Thyroid gland (tissue), 4 donors: ENCODE results near the gene BMP2K. TPM values are rescaled to one million over a fixed set of nuclear protein-coding genes. Genes with fewer than 3 reads are reported as not detected.
A peak's percentile ranks its signal among the peaks of the same experiment; 100 is the strongest.
"Not testable (repeated sequence)": the region's sequence is repeated elsewhere in the genome, so short reads cannot be mapped to it uniquely, and the experiment has no call there.

ENCODE experiments used
- DNase-seq, 2 donors: peaks; one replicate each; pipeline ENCODE4 v3.0.0-alpha.2; 2019
- H3K27ac ChIP-seq, 3 donors: fragments of 200-600 bp; sonication (generic); 1 replicate in 2 of 3; 2 replicates in 1 of 3; pipeline ENCODE4 v1.5.1; 2016 to 2019; ENCODE audit warnings: mild to moderate bottlenecking in 1 of 3, moderate library complexity in 1 of 3
- H3K27me3 ChIP-seq: fragments of 200-600 bp; sonication (generic); one replicate; pipeline ENCODE4 v1.5.1; 2019
- H3K36me3 ChIP-seq, 2 donors: fragments of 200-600 bp; sonication (generic); one replicate each; pipeline ENCODE4 v1.5.1; 2016 to 2019
- H3K4me1 ChIP-seq, 2 donors: fragments of 200-600 bp; sonication (generic); one replicate each; pipeline ENCODE4 v1.5.1; 2017 to 2019
- H3K4me3 ChIP-seq, 3 donors: fragments of 200-600 bp; sonication (generic); replicated peaks in 1 of 3; 1 replicate in 2 of 3; 2 replicates in 1 of 3; pipeline ENCODE4 v1.5.1; 2016; ENCODE audit warnings: mild to moderate bottlenecking in 1 of 3
- H3K9me3 ChIP-seq: fragments of 200-600 bp; sonication (generic); one replicate; pipeline ENCODE4 v1.5.1; 2017
- CTCF ChIP-seq, 6 experiments: fragments of 200-600 bp in 3 of 6; fragments of 450-650 bp in 3 of 6; sonication (generic) in 3 of 6; IDR thresholded peaks; one replicate each; pipeline ENCODE4 v1.5.1; 2016 to 2019; ENCODE audit warnings: antibody characterized with exemption in 6 of 6, mild to moderate bottlenecking in 2 of 6, inconsistent platforms in 1 of 6, moderate library complexity in 1 of 6
- POLR2A ChIP-seq, 2 donors: fragments of 450-650 bp; IDR thresholded peaks; one replicate each; pipeline ENCODE4 v1.6.1; 2017; ENCODE audit warnings: antibody characterized with exemption in 2 of 2, mild to moderate bottlenecking in 2 of 2, moderate library complexity in 1 of 2
- WGBS, 2 donors: methylation state at CpG; one replicate each; pipeline ENCODE4 v1.1.5; 2017; 5-methylcytosine and 5-hydroxymethylcytosine counted together
- intact Hi-C: fragments of 100-400 bp; cut with DNase I; formaldehyde crosslinking; loops from one replicate; pipeline ENCODE4 v1.15.1; 2023
- total RNA-seq, 4 donors: library from RNA; depleted of rRNA; stranded (reverse); fragments of >200 nt; gene quantifications; one replicate each; pipeline ENCODE4 v1.2.3, GENCODE V29; 2016

Gene BMP2K
- total RNA-seq, 4 donors from 2014 or later, result 63.8 to 69.2 (median 64.3) TPM

- DNase-seq, result no peak
- TF ChIP-seq CTCF (IDR thresholded peaks at IDR 0.05), result no peak
- TF ChIP-seq POLR2A (IDR thresholded peaks at IDR 0.05), result no peak
- WGBS, 2 donors, result 73 to 83% methylated on average over 5 of the region's 5 CpGs
- no peaks in the 10 kb centered on the region for H3K36me3 ChIP-seq
- no peak overlapping the region for H3K27ac ChIP-seq
- H3K4me3 ChIP-seq, result no peak overlapping the region
- no peaks in the 10 kb centered on the region for H3K4me1 ChIP-seq
- intact Hi-C loops, result no loop called here
- no peaks in the 10 kb centered on the region for H3K9me3 ChIP-seq
- H3K27me3 ChIP-seq, result no peaks in the 10 kb centered on the region
Observed at GRCh38 chr4:78863254-78863869, 87.2 kb downstream of the BMP2K start.

DNA sequence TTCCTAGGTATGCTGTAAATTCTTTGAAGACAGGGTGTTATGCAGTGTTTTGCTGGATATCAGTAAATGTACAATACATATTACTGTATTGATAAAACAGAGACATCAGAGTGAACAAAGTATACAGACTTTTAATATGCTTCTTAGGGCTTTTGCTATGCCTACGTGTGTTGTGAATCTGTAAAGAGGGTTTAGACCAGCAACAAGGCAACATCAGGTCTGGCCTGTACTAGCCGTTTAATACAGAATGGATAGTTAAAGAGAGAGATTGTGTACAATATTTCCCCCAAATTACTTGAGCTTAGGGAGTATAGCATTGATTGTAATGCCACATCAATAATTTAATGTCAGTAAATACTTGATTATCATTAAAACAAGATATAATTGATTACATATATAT lies 87.8 kb downstream of the BMP2K start:
- intact Hi-C loops, result no loop called here
- no peak for DNase-seq
- WGBS, 2 donors, result 84 to 88% methylated on average over 2 of the region's 2 CpGs
- Histone ChIP-seq H3K27ac (no peak overlapping the region), H3K9me3 (no peaks in the 10 kb centered on the region), H3K27me3 (no peaks in the 10 kb centered on the region), H3K36me3 (no peaks in the 10 kb centered on the region), H3K4me1 (no peaks in the 10 kb centered on the region), H3K4me3 (no peak overlapping the region)
- TF ChIP-seq POLR2A (IDR thresholded peaks at IDR 0.05) (no peak), CTCF (IDR thresholded peaks at IDR 0.05) (no peak)

DNA sequence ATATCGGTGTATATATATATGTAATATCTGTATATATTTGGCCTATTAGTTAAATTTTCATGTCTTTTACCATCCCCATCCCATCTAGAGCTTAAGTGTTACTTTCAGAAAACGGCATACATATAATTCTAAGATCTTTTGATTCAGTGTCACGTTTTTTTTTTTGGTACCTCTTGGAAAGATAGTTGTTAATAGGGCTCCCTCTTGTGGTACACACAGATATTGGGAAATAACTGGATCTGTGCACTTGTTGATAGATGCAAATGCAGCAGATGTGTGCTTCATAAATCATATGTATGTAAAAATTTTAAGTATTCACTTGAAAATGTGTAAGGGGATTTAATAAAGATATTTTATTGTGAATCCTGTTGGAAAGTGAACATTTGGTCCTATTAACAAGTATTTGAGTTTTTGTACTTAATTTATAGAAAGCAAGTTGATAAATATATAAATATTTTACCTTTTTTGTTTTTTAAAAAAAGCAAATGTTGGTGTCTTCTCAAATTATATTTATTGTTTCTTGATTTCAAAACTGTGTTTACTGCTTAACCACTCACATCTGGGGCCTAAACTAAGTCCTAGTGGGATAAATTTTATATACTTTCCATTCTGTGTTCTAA lies 88.4 kb downstream of the BMP2K start:
- H3K27me3 ChIP-seq, result no peaks in the 10 kb centered on the region
- no peak overlapping the region for H3K4me3 ChIP-seq
- H3K9me3 ChIP-seq, result no peaks in the 10 kb centered on the region
- intact Hi-C loops, result loop anchor here (5.0 kb wide), 1 partner anchor 252 kb away; no protein-coding TSS in a partner anchor
- H3K36me3 ChIP-seq, result no peaks in the 10 kb centered on the region
- WGBS, 2 donors, result 33 to 34% methylated on average over 3 of the region's 3 CpGs
- no peaks in the 10 kb centered on the region for H3K4me1 ChIP-seq
- no peak for DNase-seq
- TF ChIP-seq POLR2A (IDR thresholded peaks at IDR 0.05) (no peak), CTCF (IDR thresholded peaks at IDR 0.05) (peak; percentile 42 to 89 (median 66))
- H3K27ac ChIP-seq, result no peak overlapping the region

GRCh38 chr4:78865451-78865850 lies 89.3 kb downstream of the BMP2K start:
- Histone ChIP-seq H3K9me3 (no peaks in the 10 kb centered on the region), H3K4me3 (no peak overlapping the region), H3K27ac (no peak overlapping the region), H3K27me3 (no peaks in the 10 kb centered on the region), H3K36me3 (no peaks in the 10 kb centered on the region), H3K4me1 (no peaks in the 10 kb centered on the region)
- TF ChIP-seq POLR2A (IDR thresholded peaks at IDR 0.05) (no peak), CTCF (IDR thresholded peaks at IDR 0.05) (no peak)
- DNase-seq, result no peak
- intact Hi-C loops, result loop anchor here (5.0 kb wide), 1 partner anchor 253 kb away; no protein-coding TSS in a partner anchor
- 72 to 96% methylated on average over 2 of the region's 2 CpGs for WGBS, 2 donors

GRCh38 chr4:78868712-78869111 lies 92.6 kb downstream of the BMP2K start:
- H3K9me3 ChIP-seq, H3K27ac ChIP-seq, H3K4me1 ChIP-seq, DNase-seq, H3K4me3 ChIP-seq, H3K27me3 ChIP-seq: not testable (repeated sequence)
- 93 to 98% methylated on average over 5 of the region's 5 CpGs for WGBS, 2 donors
- intact Hi-C loops, result loop anchor here (2.0 to 5.0 kb wide), 2 partner anchors 96 to 256 kb away; no protein-coding TSS in a partner anchor
- peaks cover 7 to 15% of the 10 kb centered on the region in 2 donors for H3K36me3 ChIP-seq
